SK-N-SH (cell line): ENCODE results near the gene SMYD3.

Experiments used
- EZH2phosphoT487 ChIP-seq: fragments of 200-600 bp; sonication (generic); IDR thresholded peaks from 2 replicates; pipeline ENCODE4 v1.6.1; 2017; ENCODE audit warnings: low read depth, mixed run types, mild to moderate bottlenecking, antibody characterized with exemption, moderate library complexity, borderline replicate concordance
- GABPA ChIP-seq: IDR thresholded peaks from 2 replicates; pipeline ENCODE4 v1.4.0; 2012; ENCODE audit warnings: low read depth, mild to moderate bottlenecking
- MXI1 ChIP-seq: IDR thresholded peaks from 2 replicates; pipeline ENCODE4 v1.6.1; 2012; ENCODE audit warnings: mild to moderate bottlenecking, low read depth, low read length, improper control_type of control experiment
- NFIC ChIP-seq: IDR thresholded peaks from 2 replicates; pipeline ENCODE4 v1.4.0; 2012; ENCODE audit warnings: borderline replicate concordance
- POLR2AphosphoS5 ChIP-seq: IDR thresholded peaks from 2 replicates; pipeline ENCODE4 v1.6.1; 2012; ENCODE audit warnings: low read depth, low read length
- RAD21 ChIP-seq: IDR thresholded peaks from 2 replicates; pipeline ENCODE4 v1.6.1; 2012; ENCODE audit warnings: mild to moderate bottlenecking, low read length
- RCOR1 ChIP-seq: fragments of 150-350 bp; IDR thresholded peaks from 2 replicates; pipeline ENCODE4 v1.6.1; 2017; ENCODE audit warnings: antibody characterized with exemption, low read length
- SIN3A ChIP-seq: IDR thresholded peaks from 2 replicates; pipeline ENCODE4 v1.6.1; 2012; ENCODE audit warnings: low read depth, mild to moderate bottlenecking, low read length, moderate library complexity, borderline replicate concordance
- YY1 ChIP-seq: IDR thresholded peaks from 2 replicates; pipeline ENCODE4 v1.4.0; 2012; ENCODE audit warnings: low read depth, mild to moderate bottlenecking
- TF ChIP-seq, protein P1 (sequence below): fragments of 200-600 bp; sonication (generic); IDR thresholded peaks from 2 replicates; pipeline ENCODE4 v1.6.1; 2017; ENCODE audit warnings: antibody characterized with exemption, mild to moderate bottlenecking, moderate library complexity
- TF ChIP-seq, protein P2 (sequence below): fragments of 150-350 bp; IDR thresholded peaks from 2 replicates; pipeline ENCODE4 v1.6.1; 2017; ENCODE audit warnings: antibody characterized with exemption, low read length, low read depth, borderline replicate concordance
- TF ChIP-seq, protein P3 (sequence below): IDR thresholded peaks from 2 replicates; pipeline ENCODE4 v1.4.0; 2012; ENCODE audit warnings: low read depth
- TF ChIP-seq, protein P4 (sequence below): IDR thresholded peaks from 2 replicates; pipeline ENCODE4; 2012
- TF ChIP-seq, protein P5 (sequence below): fragments of 150-350 bp; IDR thresholded peaks from 2 replicates; pipeline ENCODE4 v1.6.1; 2016; ENCODE audit warnings: mild to moderate bottlenecking, low read depth, low read length

GRCh38 chr1:245721488-245721887, 785.6 kb downstream of the SMYD3 start:
- TF ChIP-seq, protein P1, sequence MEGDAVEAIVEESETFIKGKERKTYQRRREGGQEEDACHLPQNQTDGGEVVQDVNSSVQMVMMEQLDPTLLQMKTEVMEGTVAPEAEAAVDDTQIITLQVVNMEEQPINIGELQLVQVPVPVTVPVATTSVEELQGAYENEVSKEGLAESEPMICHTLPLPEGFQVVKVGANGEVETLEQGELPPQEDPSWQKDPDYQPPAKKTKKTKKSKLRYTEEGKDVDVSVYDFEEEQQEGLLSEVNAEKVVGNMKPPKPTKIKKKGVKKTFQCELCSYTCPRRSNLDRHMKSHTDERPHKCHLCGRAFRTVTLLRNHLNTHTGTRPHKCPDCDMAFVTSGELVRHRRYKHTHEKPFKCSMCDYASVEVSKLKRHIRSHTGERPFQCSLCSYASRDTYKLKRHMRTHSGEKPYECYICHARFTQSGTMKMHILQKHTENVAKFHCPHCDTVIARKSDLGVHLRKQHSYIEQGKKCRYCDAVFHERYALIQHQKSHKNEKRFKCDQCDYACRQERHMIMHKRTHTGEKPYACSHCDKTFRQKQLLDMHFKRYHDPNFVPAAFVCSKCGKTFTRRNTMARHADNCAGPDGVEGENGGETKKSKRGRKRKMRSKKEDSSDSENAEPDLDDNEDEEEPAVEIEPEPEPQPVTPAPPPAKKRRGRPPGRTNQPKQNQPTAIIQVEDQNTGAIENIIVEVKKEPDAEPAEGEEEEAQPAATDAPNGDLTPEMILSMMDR, result no peak
- TF ChIP-seq NFIC (no peak), GABPA (no peak), EZH2phosphoT487 (no peak), POLR2AphosphoS5 (no peak), SIN3A (no peak), YY1 (no peak), MXI1 (no peak), RAD21 (no peak), RCOR1 (no peak)
- TF ChIP-seq, protein P2, sequence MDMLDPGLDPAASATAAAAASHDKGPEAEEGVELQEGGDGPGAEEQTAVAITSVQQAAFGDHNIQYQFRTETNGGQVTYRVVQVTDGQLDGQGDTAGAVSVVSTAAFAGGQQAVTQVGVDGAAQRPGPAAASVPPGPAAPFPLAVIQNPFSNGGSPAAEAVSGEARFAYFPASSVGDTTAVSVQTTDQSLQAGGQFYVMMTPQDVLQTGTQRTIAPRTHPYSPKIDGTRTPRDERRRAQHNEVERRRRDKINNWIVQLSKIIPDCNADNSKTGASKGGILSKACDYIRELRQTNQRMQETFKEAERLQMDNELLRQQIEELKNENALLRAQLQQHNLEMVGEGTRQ, result no peak
- TF ChIP-seq, protein P3, sequence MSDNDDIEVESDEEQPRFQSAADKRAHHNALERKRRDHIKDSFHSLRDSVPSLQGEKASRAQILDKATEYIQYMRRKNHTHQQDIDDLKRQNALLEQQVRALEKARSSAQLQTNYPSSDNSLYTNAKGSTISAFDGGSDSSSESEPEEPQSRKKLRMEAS, result no peak
- TF ChIP-seq, protein P4, sequence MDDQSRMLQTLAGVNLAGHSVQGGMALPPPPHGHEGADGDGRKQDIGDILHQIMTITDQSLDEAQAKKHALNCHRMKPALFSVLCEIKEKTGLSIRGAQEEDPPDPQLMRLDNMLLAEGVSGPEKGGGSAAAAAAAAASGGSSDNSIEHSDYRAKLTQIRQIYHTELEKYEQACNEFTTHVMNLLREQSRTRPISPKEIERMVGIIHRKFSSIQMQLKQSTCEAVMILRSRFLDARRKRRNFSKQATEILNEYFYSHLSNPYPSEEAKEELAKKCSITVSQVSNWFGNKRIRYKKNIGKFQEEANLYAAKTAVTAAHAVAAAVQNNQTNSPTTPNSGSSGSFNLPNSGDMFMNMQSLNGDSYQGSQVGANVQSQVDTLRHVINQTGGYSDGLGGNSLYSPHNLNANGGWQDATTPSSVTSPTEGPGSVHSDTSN, result no peak
- TF ChIP-seq, protein P5, sequence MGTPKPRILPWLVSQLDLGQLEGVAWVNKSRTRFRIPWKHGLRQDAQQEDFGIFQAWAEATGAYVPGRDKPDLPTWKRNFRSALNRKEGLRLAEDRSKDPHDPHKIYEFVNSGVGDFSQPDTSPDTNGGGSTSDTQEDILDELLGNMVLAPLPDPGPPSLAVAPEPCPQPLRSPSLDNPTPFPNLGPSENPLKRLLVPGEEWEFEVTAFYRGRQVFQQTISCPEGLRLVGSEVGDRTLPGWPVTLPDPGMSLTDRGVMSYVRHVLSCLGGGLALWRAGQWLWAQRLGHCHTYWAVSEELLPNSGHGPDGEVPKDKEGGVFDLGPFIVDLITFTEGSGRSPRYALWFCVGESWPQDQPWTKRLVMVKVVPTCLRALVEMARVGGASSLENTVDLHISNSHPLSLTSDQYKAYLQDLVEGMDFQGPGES, result no peak
